SK-N-SH treated with all-trans-retinoic acid at 6 μM for 48 hours (cell line): Measurements from ENCODE around the gene SUGCT.

ENCODE experiments used
- ATAC-seq: fragments of 200-7000 bp; cut with Tn5 transposase; 3 replicates; pipeline ENCODE4 v1.9.1; 2020; ENCODE audit warnings: mild to moderate bottlenecking, moderate library complexity
- ARNTL ChIP-seq: fragments of 450-650 bp; formaldehyde crosslinking; IDR thresholded peaks from 2 replicates; pipeline ENCODE4 v1.5.0; 2020; ENCODE audit warnings: low read depth, mild to moderate bottlenecking, moderate library complexity, borderline replicate concordance
- BACH2 ChIP-seq: fragments of 250-450 bp; sonication (Bioruptor Pico); IDR thresholded peaks from 2 replicates; pipeline ENCODE4 v1.9.0; 2021; ENCODE audit warnings: mild to moderate bottlenecking, borderline replicate concordance
- CSDC2 ChIP-seq: fragments of 250-450 bp; sonication (Bioruptor Pico); IDR thresholded peaks from 2 replicates; pipeline ENCODE4 v1.5.0; 2020; ENCODE audit warnings: mild to moderate bottlenecking, moderate library complexity
- ESRRG ChIP-seq: fragments of 250-450 bp; sonication (Bioruptor Pico); IDR thresholded peaks from 2 replicates; pipeline ENCODE4 v1.6.1; 2021; ENCODE audit warnings: mild to moderate bottlenecking
- GLIS3 ChIP-seq: fragments of 250-450 bp; sonication (Bioruptor Pico); IDR thresholded peaks from 2 replicates; pipeline ENCODE4 v1.5.0; 2020; ENCODE audit warnings: mild to moderate bottlenecking, moderate library complexity
- ISL1 ChIP-seq: fragments of 250-450 bp; sonication (Bioruptor Pico); IDR thresholded peaks from 2 replicates; pipeline ENCODE4 v2.1.2; 2022; ENCODE audit warnings: mild to moderate bottlenecking, moderate library complexity
- OSR1 ChIP-seq: fragments of 250-450 bp; sonication (Bioruptor Pico); IDR thresholded peaks from 2 replicates; pipeline ENCODE4 v1.8.0; 2022; ENCODE audit warnings: moderate library complexity, mild to moderate bottlenecking, inconsistent platforms
- PATZ1 ChIP-seq: fragments of 250-450 bp; sonication (Bioruptor Pico); IDR thresholded peaks from 2 replicates; pipeline ENCODE4 v1.8.0; 2020; ENCODE audit warnings: mild to moderate bottlenecking, moderate library complexity, borderline replicate concordance
- RARB ChIP-seq: fragments of 250-450 bp; sonication (Bioruptor Pico); IDR thresholded peaks from 2 replicates; pipeline ENCODE4 v1.8.0; 2021; ENCODE audit warnings: mild to moderate bottlenecking, moderate library complexity
- SNAI2 ChIP-seq: fragments of 250-450 bp; sonication (Bioruptor Pico); IDR thresholded peaks from 2 replicates; pipeline ENCODE4 v1.5.0; 2020; ENCODE audit warnings: mild to moderate bottlenecking, moderate library complexity
- TOX ChIP-seq: fragments of 250-450 bp; sonication (Bioruptor Pico); IDR thresholded peaks from 2 replicates; pipeline ENCODE4 v1.8.0; 2021; ENCODE audit warnings: mild to moderate bottlenecking, moderate library complexity, borderline replicate concordance
- ZC3H10 ChIP-seq: fragments of 250-450 bp; sonication (Bioruptor Pico); IDR thresholded peaks from 2 replicates; pipeline ENCODE4 v1.5.1; 2021; ENCODE audit warnings: mild to moderate bottlenecking, moderate library complexity
- ZFP3 ChIP-seq: fragments of 250-450 bp; sonication (Bioruptor Pico); IDR thresholded peaks from 2 replicates; pipeline ENCODE4 v1.5.0; 2020; ENCODE audit warnings: mild to moderate bottlenecking, moderate library complexity
- ZFP30 ChIP-seq: fragments of 450-650 bp; formaldehyde crosslinking; IDR thresholded peaks from 2 replicates; pipeline ENCODE4 v1.5.0; 2022; ENCODE audit warnings: mild to moderate bottlenecking, moderate library complexity
- ZNF565 ChIP-seq: fragments of 450-650 bp; formaldehyde crosslinking; conservative IDR thresholded peaks from 2 replicates; pipeline ENCODE4 v1.5.0; 2020; ENCODE audit warnings: low read depth, mild to moderate bottlenecking, moderate library complexity
- ZNF70 ChIP-seq: fragments of 450-650 bp; formaldehyde crosslinking; IDR thresholded peaks from 2 replicates; pipeline ENCODE4 v1.5.0; 2020; ENCODE audit warnings: mild to moderate bottlenecking, moderate library complexity
- ZNF8 ChIP-seq: fragments of 450-650 bp; formaldehyde crosslinking; IDR thresholded peaks from 2 replicates; pipeline ENCODE4 v1.5.0; 2020; ENCODE audit warnings: mild to moderate bottlenecking, moderate library complexity
- TF ChIP-seq, protein P1 (sequence below): fragments of 250-450 bp; sonication (Bioruptor Pico); IDR thresholded peaks from 2 replicates; pipeline ENCODE4 v1.5.1; 2021; ENCODE audit warnings: mild to moderate bottlenecking, moderate library complexity
- TF ChIP-seq, protein P2 (sequence below): fragments of 250-450 bp; sonication (Bioruptor Pico); IDR thresholded peaks from 2 replicates; pipeline ENCODE4 v1.8.0; 2021; ENCODE audit warnings: low read depth, mild to moderate bottlenecking, moderate library complexity, borderline replicate concordance

The SUGCT gene

GRCh38 chr7:40843338-40843985, 708.7 kb downstream of the SUGCT start:
- TF ChIP-seq ESRRG (CRISPR knock-in tag) (no peak), ZFP30 (CRISPR knock-in tag) (no peak), OSR1 (CRISPR knock-in tag) (no peak), TOX (CRISPR knock-in tag) (no peak), GLIS3 (CRISPR knock-in tag) (no peak), SNAI2 (CRISPR knock-in tag) (no peak), PATZ1 (no peak), ISL1 (no peak)
- TF ChIP-seq, protein P1, sequence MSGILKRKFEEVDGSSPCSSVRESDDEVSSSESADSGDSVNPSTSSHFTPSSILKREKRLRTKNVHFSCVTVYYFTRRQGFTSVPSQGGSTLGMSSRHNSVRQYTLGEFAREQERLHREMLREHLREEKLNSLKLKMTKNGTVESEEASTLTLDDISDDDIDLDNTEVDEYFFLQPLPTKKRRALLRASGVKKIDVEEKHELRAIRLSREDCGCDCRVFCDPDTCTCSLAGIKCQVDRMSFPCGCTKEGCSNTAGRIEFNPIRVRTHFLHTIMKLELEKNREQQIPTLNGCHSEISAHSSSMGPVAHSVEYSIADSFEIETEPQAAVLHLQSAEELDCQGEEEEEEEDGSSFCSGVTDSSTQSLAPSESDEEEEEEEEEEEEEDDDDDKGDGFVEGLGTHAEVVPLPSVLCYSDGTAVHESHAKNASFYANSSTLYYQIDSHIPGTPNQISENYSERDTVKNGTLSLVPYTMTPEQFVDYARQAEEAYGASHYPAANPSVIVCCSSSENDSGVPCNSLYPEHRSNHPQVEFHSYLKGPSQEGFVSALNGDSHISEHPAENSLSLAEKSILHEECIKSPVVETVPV (CRISPR knock-in tag): no peak
- TF ChIP-seq, protein P2, sequence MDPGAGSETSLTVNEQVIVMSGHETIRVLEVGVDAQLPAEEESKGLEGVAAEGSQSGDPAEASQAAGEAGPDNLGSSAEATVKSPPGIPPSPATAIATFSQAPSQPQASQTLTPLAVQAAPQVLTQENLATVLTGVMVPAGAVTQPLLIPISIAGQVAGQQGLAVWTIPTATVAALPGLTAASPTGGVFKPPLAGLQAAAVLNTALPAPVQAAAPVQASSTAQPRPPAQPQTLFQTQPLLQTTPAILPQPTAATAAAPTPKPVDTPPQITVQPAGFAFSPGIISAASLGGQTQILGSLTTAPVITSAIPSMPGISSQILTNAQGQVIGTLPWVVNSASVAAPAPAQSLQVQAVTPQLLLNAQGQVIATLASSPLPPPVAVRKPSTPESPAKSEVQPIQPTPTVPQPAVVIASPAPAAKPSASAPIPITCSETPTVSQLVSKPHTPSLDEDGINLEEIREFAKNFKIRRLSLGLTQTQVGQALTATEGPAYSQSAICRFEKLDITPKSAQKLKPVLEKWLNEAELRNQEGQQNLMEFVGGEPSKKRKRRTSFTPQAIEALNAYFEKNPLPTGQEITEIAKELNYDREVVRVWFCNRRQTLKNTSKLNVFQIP (CRISPR knock-in tag): no peak
- ATAC-seq: no peak

DNA sequence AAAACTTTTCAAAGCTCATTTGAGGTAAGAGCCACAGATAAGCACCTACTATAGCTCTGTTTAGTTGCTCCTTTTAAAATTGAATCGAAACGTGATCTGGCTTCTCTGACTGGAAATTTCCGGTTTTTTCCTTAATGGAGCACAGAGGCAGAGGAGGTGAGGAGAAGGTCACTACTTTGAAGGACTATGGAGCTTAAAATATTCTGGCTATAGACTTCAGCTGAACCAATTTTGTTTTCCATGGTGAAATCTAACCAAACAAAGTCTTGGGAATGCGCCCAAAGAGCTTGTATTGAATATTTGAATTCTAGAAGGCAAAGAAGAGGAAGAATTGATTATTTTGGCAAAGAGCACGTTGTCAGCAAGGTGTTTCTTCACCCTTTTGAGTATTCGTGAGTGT, 711.1 kb downstream of the SUGCT start:
- no peak for ATAC-seq
- TF ChIP-seq CSDC2 (CRISPR knock-in tag) (no peak), ZFP3 (CRISPR knock-in tag) (no peak), ZC3H10 (CRISPR knock-in tag) (no peak), TOX (CRISPR knock-in tag) (no peak), ZNF565 (CRISPR knock-in tag) (no peak), SNAI2 (CRISPR knock-in tag) (no peak), ISL1 (no peak), RARB (CRISPR knock-in tag) (no peak), PATZ1 (no peak), BACH2 (CRISPR knock-in tag) (no peak), ZNF8 (CRISPR knock-in tag) (no peak), ZFP30 (CRISPR knock-in tag) (no peak), OSR1 (CRISPR knock-in tag) (no peak)
- TF ChIP-seq, protein P2 (CRISPR knock-in tag): no peak

- no peak for TF ChIP-seq ZNF70 (CRISPR knock-in tag)
- TF ChIP-seq ISL1: no peak
- no peak for TF ChIP-seq ARNTL (CRISPR knock-in tag)
- no peak for TF ChIP-seq TOX (CRISPR knock-in tag)
- no peak for TF ChIP-seq GLIS3 (CRISPR knock-in tag)
- TF ChIP-seq CSDC2 (CRISPR knock-in tag): no peak
- ATAC-seq: no peak
Measured at GRCh38 chr7:40847921-40848320, 713.1 kb downstream of the SUGCT start.
